ENCODE results near the gene SLC25A27.

Gene SLC25A27

GRCh38 chr6:46648869-46649492, 3.8 kb upstream of the SLC25A27 start:
- DNase-seq (ENCODE audit: low read depth in 2 of 3, low spot score in 2 of 3): no peak

GRCh38 chr6:46651006-46651405, 1.8 kb upstream of the SLC25A27 start:
- no peak for DNase-seq (ENCODE audit: low read depth in 2 of 3, low spot score in 2 of 3)

- DNase-seq (ENCODE audit: low read depth in 2 of 3, low spot score in 2 of 3): no peak
These were observed 959 bp upstream of the SLC25A27 start for GRCh38 chr6:46651816-46652215.

DNA sequence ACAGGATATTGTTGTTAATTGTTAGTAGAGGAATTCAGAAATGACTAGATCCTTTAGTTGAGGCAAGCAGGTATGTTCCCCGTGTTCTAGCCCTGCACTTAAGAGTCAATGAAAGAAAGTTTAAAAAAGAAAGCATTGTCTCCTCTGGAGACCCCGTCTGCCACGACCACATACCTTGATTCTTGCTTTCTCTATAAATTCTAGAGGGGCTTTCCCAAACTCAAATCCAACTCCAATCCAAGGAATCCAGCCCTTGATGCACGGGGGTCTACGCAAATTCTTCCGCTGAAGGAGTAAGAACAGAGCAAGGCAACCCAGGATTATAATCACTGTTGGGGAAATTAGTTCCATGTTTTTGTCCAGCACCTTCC, 558 bp upstream of the SLC25A27 start:
- no peak for DNase-seq (ENCODE audit: low read depth in 2 of 3, low spot score in 2 of 3)

GRCh38 chr6:46653439-46654195, 842 bp downstream of the SLC25A27 start:
- no peak for DNase-seq (ENCODE audit: low read depth in 2 of 3, low spot score in 2 of 3)

GRCh38 chr6:46655803-46656202, 3.0 kb downstream of the SLC25A27 start:
- DNase-seq (ENCODE audit: low read depth in 2 of 3, low spot score in 2 of 3): no peak

GRCh38 chr6:46657642-46658041, 4.9 kb downstream of the SLC25A27 start:
- DNase-seq (ENCODE audit: low read depth in 2 of 3, low spot score in 2 of 3): no peak

GRCh38 chr6:46661483-46661882, 8.7 kb downstream of the SLC25A27 start:
- DNase-seq (ENCODE audit: low read depth in 2 of 3, low spot score in 2 of 3): no peak

DNA sequence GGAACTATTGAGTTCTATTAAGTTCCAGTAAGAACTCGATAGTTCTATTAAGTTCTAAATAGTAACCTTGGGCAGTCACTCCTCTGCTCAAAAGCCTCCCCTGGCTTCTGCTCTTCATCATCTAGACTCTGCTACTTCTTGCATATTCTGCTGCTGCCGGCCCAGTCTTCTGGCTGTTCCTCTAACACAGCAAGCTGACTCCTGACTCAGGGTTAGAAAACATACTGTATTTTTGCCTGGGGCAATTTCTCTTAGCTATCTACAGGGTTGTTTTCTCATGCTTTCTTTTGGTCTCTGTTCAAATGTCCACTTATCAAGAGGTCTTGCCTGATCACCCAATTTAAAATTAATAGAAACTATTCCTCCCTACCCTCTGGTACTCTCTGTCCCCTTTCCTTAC, 14.6 kb downstream of the SLC25A27 start:
- no peak for DNase-seq (ENCODE audit: low read depth in 2 of 3, low spot score in 2 of 3)

DNA sequence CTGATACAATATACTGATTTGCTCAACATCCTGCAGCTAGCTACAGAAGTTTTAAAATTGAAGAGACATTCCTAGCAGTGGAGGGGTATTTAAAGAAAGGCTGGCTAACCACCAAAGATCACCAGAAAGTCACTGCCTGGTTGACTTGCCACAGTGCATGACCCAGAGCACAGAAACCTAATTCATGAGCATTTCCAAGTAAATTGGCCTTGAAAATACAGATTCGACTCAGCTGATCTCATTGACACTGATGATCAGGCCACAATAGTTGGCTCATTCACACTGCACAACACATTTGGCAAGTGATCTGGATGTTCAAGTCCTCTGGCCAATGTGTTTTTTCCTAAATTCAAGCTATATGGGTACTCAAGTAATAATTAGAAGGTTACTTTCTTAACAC, 21.6 kb downstream of the SLC25A27 start:
- no peak for DNase-seq (ENCODE audit: low read depth in 2 of 3, low spot score in 2 of 3)

GRCh38 chr6:46676604-46677313, 24.0 kb downstream of the SLC25A27 start:
- no peak for DNase-seq (ENCODE audit: low read depth in 2 of 3, low spot score in 2 of 3)

GRCh38 chr6:46677314-46677654, 24.5 kb downstream of the SLC25A27 start:
- DNase-seq (ENCODE audit: low read depth in 2 of 3, low spot score in 2 of 3): no peak

- no peak for DNase-seq (ENCODE audit: low read depth in 2 of 3, low spot score in 2 of 3)
These were observed 32.0 kb downstream of the SLC25A27 start for GRCh38 chr6:46684771-46685170.

DNA sequence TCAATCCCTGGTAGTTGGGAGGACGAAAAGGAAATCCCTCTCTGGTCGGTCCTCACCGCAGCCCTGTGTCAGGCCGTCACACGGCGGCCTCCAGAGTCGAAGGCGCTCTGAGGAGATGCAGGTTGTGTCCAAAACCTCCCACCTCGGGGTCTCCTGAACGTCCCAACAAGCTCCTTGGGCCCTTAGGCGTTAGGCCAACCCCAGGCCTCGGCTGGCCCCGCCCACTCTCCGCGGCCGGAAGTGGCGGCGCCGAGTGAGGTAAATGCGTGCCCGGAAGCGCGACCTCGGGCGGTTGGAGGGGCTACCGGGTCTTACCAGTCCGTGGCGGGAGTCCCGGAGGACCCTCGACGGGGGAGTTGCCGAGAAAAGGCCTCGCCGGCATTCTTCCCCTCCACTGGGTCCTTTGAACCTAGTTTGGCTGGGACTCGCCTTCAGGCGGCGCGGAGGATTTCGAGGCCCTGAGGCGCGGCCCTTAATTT, 34.9 kb downstream of the SLC25A27 start, which contains the start of gene TDRD6:
Gene TDRD6, plus strand, starts transcription at position 267 of the 479 bp plus-strand sequence. CDS start 244 bp downstream, outside the sequence.
- no peak for DNase-seq (ENCODE audit: low read depth in 2 of 3, low spot score in 2 of 3)

DNA sequence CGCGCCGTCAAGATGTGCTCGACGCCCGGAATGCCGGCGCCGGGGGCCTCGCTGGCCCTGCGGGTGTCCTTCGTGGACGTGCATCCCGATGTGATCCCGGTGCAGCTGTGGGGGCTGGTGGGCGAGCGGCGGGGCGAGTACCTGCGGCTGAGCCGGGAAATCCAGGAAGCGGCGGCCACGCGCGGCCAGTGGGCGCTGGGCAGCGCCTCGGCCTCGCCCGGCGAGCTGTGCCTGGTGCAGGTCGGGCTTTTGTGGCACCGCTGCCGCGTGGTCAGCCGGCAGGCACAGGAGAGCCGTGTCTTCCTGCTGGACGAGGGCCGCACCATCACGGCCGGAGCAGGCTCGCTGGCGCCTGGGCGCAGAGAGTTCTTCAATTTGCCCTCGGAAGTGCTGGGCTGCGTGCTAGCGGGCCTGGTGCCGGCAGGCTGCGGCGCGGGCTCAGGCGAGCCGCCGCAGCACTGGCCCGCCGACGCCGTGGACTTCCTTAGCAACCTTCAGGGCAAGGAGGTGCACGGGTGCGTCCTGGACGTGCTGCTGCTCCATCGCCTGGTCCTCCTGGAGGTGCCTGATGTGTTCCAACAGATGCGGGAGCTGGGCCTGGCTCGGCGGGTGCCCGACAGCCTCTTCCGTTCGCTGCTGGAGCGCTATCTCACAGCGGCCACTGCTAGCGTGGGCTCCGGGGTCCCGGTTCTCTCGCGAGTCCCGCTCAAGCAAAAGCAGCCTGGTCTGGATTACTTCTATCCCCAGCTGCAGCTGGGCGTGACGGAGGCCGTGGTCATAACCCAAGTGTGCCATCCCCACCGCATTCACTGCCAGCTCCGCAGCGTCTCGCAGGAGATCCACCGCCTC, 35.6 kb downstream of the SLC25A27 start:
- DNase-seq (ENCODE audit: low read depth in 2 of 3, low spot score in 2 of 3): no peak

- no peak for DNase-seq (ENCODE audit: low read depth in 2 of 3, low spot score in 2 of 3)
These were observed 36.2 kb downstream of the SLC25A27 start for GRCh38 chr6:46688966-46689335.

DNA sequence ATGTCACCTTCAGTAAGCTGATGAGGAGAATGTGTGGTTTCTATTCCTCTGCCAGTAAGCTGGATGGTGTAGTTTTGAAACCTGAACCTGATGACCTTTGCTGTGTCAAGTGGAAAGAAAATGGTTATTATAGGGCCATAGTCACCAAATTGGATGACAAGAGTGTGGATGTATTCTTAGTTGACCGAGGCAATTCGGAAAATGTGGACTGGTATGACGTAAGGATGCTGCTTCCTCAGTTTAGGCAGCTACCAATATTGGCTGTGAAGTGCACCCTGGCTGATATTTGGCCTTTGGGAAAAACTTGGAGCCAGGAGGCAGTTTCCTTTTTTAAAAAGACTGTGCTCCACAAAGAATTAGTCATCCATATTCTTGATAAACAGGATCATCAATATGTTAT, 36.9 kb downstream of the SLC25A27 start:
- DNase-seq (ENCODE audit: low read depth in 2 of 3, low spot score in 2 of 3): no peak

- no peak for DNase-seq (ENCODE audit: low read depth in 2 of 3, low spot score in 2 of 3)
These were observed 37.5 kb downstream of the SLC25A27 start for GRCh38 chr6:46690141-46690755.

- DNase-seq (ENCODE audit: low read depth in 2 of 3, low spot score in 2 of 3): no peak
These were observed 38.2 kb downstream of the SLC25A27 start for GRCh38 chr6:46690911-46691451.

- DNase-seq (ENCODE audit: low read depth in 2 of 3, low spot score in 2 of 3): no peak
These were observed 47.2 kb downstream of the SLC25A27 start for GRCh38 chr6:46699970-46700369.

DNA sequence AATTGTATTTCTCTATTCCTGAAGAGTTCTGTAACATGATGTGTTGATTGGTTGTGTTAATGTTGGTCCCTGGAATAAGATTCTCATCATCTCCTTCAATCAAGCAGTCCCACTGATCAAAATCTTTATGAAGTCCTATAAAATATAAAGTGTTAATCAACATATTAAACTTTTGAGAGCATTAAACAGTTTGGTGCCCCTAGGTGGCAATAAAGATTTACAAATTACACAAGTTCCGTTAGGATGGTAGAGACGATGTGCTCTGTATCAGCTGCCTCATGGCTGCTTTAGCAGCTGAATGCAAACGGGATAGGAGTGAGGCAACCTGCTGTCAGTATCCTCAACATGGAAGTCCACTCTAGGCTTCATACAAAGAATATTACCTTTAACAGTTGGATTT, 51.8 kb downstream of the SLC25A27 start:
- DNase-seq (ENCODE audit: low read depth in 2 of 3, low spot score in 2 of 3): no peak

Data from activated CD8-positive, alpha-beta memory T cell treated with anti-CD3 and anti-CD28 coated beads for 48 hours (primary cell).